ENCODE data around the gene HJV. TPM values are rescaled to one million over a fixed set of nuclear protein-coding genes. Genes with fewer than 3 reads are reported as not detected.
"Not testable (repeated sequence)": the region's sequence is repeated elsewhere in the genome, so short reads cannot be mapped to it uniquely, and the experiment has no call there.

The HJV gene
- polyA plus RNA-seq, 3 donors from 2014 or later: not detected

DNA sequence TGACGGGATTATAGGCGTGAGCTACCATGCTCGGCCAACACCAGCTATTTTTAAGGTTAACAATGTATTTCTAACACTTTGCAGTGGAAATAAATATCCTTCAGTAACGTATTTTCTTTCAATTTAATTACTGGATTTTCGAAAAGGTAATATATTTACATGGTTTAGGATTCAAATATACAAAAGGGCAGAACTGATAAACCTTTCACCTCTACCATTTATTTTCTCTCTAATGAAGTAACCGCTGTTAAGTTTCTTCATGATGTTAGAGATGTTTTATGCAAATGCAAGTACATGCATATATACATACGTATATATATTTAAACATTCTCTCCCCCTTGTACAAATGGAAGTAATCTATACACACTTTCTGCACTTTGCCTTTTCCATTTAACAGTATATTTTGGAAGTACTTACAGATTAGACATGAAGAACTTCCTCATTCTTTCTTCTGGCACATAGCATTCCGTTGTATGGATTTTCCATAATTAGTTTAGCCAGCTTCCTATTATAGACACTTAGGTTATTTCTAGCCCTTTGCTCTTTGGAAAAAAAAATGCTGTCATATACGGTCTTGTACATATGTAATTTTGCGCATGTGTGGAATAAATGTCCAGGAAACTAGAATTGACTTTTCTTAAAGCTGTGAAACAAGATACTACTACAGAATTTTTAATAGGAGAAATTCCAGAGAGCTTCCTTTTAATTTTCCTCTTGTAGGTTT, 14.9 kb upstream of the HJV start:
- peak overlapping the region; percentile 91 to 97 (median 95) for H3K4me3 Mint-ChIP-seq
- peak overlapping the region; percentile 91 to 97 (median 94) for H3K27ac Mint-ChIP-seq
- H3K4me1 Mint-ChIP-seq: peaks cover 48 to 50% of the 10 kb centered on the region in 2 donors
- peaks cover 0 to 2% (median 0%) of the 10 kb centered on the region in 6 donors for H3K9me3 Mint-ChIP-seq
- H3K27me3 Mint-ChIP-seq (ENCODE audit: low read depth in 3 of 3): peaks cover 39 to 50% (median 44%) of the 10 kb centered on the region in 3 donors
- H3K36me3 Mint-ChIP-seq: no peaks in the 10 kb centered on the region
- no peak for DNase-seq

DNA sequence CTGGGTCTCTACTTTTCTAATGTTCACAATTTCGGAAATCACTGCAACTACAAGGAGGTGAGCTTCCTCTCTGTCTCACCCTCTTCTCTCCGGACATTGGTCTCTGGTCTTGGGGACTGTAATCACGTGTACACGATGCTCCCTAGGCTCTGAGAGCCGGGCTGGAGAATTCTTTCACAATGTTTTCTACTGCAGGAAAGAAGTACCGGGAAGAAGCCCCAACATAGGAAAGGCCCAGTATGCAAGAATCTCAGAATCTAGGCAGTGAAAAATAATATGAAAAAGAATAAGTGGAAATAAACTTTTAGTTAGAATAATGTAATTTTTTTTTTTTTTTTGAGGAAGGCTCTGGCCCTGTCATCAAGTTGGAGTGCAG, 13.5 kb upstream of the HJV start:
- Mint-ChIP-seq H3K27ac (peak overlapping the region in 4 of 6 donors; percentile 89 to 97 (median 91)), H3K36me3 (no peaks in the 10 kb centered on the region), H3K9me3 (peaks cover 0 to 2% (median 0%) of the 10 kb centered on the region in 6 donors), H3K4me3 (peak overlapping the region; percentile 79 to 97 (median 91)), H3K27me3 (ENCODE audit: low read depth in 3 of 3) (peaks cover 39 to 52% (median 46%) of the 10 kb centered on the region in 3 donors), H3K4me1 (peaks cover 46 to 50% of the 10 kb centered on the region in 2 donors)
- DNase-seq: no peak

DNA sequence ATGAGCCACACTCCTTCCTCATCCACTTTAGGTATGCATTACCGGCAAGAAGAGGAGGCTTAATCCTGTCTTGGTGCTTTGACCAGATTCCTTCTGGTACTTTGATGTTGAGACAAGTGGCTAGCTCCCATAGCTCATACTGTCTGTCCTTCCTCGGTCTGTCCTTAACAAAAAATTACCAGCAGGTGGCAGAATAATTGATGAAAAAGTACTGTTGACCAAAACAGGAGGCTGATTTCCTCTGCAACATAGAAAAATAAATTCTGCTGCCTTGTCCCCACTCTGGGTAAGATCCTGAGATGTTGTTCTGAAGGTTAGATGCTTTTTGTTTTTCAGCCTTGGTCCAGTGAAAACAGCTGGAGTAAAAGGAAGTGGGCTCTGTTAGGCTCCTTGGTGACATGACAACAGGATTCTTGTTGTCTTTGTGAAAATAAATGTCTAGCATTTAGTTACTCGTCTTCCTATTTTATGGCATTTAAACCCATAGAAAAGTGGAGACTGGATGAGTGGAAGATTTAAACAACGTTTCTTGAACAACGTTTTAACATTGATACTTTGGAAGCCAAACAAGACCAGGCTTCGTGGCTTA, 11.2 kb upstream of the HJV start:
- no peak overlapping the region for H3K4me3 Mint-ChIP-seq
- peaks cover 33 to 35% of the 10 kb centered on the region in 2 donors for H3K4me1 Mint-ChIP-seq
- H3K36me3 Mint-ChIP-seq: no peaks in the 10 kb centered on the region
- H3K27me3 Mint-ChIP-seq (ENCODE audit: low read depth in 3 of 3): peaks cover 25 to 34% (median 33%) of the 10 kb centered on the region in 3 donors
- DNase-seq: peak in 2 of 3 donors; percentile 42 to 56
- H3K27ac Mint-ChIP-seq: no peak overlapping the region
- H3K9me3 Mint-ChIP-seq: peaks cover 0 to 2% (median 0%) of the 10 kb centered on the region in 6 donors

DNA sequence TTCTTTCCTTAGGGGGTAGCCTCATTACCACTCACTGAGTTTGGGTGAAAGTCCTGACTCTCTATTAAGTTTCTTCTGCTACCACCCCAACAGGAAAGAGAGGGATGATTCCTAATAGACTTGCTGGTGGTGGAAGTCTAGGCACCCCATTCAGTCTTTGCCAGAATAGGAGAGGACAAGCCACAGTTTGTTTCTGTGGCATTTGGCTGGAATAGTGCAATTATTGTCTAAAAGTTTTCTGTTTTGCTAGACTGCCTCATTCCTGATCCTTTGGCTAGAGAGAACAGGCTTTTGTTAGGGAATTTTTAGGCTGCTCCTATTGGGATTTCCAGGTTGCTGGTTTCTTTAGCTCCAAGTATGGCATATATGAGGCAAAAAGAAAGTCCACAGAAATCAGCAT, 9.9 kb upstream of the HJV start:
- Mint-ChIP-seq H3K27ac (no peak overlapping the region), H3K27me3 (ENCODE audit: low read depth in 3 of 3) (peaks cover 13 to 23% (median 21%) of the 10 kb centered on the region in 3 donors), H3K4me3 (no peak overlapping the region), H3K36me3 (no peaks in the 10 kb centered on the region), H3K4me1 (peaks cover 21 to 23% of the 10 kb centered on the region in 2 donors), H3K9me3 (peaks cover 0 to 2% (median 0%) of the 10 kb centered on the region in 6 donors)
- no peak for DNase-seq

DNA sequence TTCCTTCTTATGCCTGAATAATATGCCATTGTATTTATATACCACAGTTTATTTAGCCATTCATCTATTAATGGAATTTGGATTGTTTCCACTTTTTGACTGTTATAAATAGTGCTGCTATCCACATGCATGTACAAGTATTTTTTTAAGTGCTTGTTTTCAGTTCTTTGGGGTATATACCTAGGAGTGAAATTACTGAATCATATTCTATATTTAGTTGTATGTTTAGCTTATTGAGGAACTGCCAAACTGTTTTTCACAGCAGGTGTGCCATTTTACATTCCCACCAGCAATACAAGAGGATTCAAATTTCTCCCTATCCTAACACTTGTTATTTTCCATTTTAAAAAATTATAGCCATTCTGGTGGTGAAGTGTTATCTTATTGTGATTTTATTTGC, 7.6 kb upstream of the HJV start:
- no peak overlapping the region for H3K27ac Mint-ChIP-seq

DNA sequence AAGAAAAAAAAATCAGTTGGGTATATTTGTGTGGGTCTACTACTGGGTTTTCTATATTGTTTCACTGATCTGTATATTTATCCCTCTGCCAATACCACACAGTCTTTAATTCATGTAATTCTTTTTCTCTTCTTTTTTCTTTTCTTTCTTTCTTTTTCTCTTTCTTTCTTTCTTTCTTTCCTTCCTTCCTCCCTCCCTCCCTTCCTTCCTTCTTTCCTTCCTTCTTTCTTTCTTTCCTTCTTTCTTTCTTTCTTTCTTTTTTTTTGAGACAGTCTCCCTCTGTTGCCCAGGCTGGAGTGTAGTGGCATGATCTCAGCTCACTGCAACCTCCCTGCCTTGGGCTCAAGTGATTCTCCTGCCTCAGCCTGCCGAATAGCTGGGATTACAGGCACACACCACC, 5.1 kb upstream of the HJV start:
- not testable (repeated sequence) for H3K36me3 Mint-ChIP-seq, H3K4me3 Mint-ChIP-seq, H3K9me3 Mint-ChIP-seq, H3K27ac Mint-ChIP-seq, H3K4me1 Mint-ChIP-seq, DNase-seq
- peaks cover 0 to 14% (median 3%) of the 10 kb centered on the region in 3 donors for H3K27me3 Mint-ChIP-seq (ENCODE audit: low read depth in 3 of 3)

More for the DNA sequence above, 7.6 kb upstream of the HJV start:
- Mint-ChIP-seq H3K9me3 (peaks cover 0 to 2% (median 0%) of the 10 kb centered on the region in 6 donors), H3K36me3 (no peaks in the 10 kb centered on the region), H3K27me3 (ENCODE audit: low read depth in 3 of 3) (peaks cover 0 to 13% (median 4%) of the 10 kb centered on the region in 3 donors), H3K4me3 (no peak overlapping the region), H3K4me1 (peaks cover 4 to 5% of the 10 kb centered on the region in 2 donors)
- DNase-seq: no peak

DNA sequence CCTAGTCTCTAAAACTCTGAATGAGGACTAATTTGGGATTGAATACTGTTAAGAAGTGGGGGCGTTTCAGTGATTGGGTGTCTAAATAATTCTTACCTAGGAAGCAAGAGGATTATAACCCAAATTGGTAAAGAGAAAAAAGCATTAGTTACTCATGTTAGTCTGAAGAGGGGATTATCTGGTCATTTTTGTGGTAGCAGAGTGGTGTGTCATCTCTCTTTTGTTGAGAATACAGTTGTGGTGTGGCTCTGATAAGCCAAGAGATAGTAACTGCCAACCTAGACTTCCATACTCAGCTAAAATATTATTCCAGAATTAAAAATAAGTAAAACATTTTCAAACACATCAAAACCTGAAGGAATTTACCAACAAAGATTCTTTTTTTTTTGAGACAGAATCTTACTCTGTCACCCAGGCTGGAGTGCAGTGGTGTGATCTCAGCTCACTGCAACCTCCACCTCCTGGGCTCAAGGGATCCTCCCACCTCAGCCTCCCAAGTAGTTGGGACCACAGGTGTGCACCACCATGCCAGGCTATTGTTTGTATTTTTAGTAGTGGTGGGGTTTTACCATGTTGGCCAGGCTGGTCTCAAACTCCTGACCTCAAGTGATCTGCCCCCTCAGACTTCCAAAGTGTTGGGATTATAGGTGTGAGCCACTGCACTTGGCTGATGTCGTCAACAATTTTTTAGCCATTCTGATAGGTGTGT, 4.4 kb upstream of the HJV start:
- H3K27ac Mint-ChIP-seq, DNase-seq: not testable (repeated sequence)
- peaks cover 0 to 18% (median 4%) of the 10 kb centered on the region in 3 donors for H3K27me3 Mint-ChIP-seq (ENCODE audit: low read depth in 3 of 3)

DNA sequence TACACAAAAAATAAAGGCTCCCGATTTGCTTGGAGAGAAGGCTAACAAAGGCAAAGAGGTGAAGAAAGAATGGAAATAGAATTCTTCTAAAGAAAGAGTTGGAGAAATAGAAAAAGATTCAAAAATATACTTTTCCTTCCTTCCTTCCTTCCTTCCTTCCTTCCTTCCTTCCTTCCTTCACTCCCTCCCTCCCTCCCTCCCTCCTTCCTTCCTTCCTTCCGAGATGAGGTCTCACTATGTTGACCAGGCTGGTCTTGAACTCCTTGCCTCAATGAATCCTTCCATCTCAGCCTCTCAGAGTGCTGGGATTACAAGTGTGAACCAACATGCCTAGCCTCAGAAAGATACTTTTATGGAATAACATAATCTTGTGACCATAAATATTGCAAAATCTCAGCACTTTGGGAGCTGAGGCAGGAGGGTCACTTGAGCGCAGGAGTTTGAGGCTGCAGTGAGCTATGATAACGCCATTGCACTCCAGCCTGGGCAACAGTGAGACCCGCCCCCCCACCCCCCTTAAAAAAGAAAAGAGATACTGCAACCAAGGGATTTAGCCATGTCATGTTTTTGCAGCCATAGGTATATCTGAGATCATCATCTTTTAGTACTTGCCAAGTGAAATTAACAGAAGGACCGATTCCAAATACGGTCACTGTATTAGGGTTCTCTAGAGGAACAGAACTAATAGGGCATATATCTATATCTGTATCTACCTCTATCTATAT, 1.0 kb upstream of the HJV start:
- DNase-seq: no peak
- no peak overlapping the region for H3K27ac Mint-ChIP-seq
- peaks cover 3 to 5% of the 10 kb centered on the region in 2 donors for H3K4me1 Mint-ChIP-seq
- H3K9me3 Mint-ChIP-seq: peaks cover 0 to 2% (median 0%) of the 10 kb centered on the region in 6 donors
- peaks cover 0 to 4% (median 0%) of the 10 kb centered on the region in 3 donors for H3K36me3 Mint-ChIP-seq
- H3K4me3 Mint-ChIP-seq: no peak overlapping the region
- peaks cover 7 to 37% (median 13%) of the 10 kb centered on the region in 3 donors for H3K27me3 Mint-ChIP-seq (ENCODE audit: low read depth in 3 of 3)

More for the DNA sequence above, 4.4 kb upstream of the HJV start:
- not testable (repeated sequence) for H3K4me1 Mint-ChIP-seq, H3K36me3 Mint-ChIP-seq, H3K9me3 Mint-ChIP-seq, H3K4me3 Mint-ChIP-seq

DNA sequence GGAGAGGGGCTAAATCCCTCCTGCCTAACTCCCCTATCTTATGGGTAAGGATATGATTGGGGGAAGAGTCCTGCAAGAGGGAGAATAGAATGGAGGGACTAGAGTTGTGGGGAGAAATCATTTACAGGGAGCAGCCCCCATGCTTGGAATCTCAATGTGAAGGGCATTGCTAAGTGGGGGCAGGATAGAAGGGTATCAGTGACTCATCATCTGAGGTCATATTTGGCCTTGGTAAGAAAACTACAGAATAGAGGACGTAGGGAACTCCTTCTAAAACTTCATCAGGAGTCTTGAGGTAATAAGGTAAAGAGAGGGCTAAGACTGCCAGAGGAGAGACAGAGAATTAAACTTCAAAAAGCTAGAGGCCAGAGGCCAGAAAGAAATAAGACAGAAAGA, 487 bp downstream of the HJV start:
- peaks cover 7 to 35% (median 13%) of the 10 kb centered on the region in 3 donors for H3K27me3 Mint-ChIP-seq (ENCODE audit: low read depth in 3 of 3)
- peaks cover 0 to 4% (median 0%) of the 10 kb centered on the region in 3 donors for H3K36me3 Mint-ChIP-seq
- H3K4me3 Mint-ChIP-seq: no peak overlapping the region
- peaks cover 0 to 1% (median 0%) of the 10 kb centered on the region in 6 donors for H3K9me3 Mint-ChIP-seq
- H3K4me1 Mint-ChIP-seq: peaks cover 3 to 5% of the 10 kb centered on the region in 2 donors
- DNase-seq: no peak
- no peak overlapping the region for H3K27ac Mint-ChIP-seq

DNA sequence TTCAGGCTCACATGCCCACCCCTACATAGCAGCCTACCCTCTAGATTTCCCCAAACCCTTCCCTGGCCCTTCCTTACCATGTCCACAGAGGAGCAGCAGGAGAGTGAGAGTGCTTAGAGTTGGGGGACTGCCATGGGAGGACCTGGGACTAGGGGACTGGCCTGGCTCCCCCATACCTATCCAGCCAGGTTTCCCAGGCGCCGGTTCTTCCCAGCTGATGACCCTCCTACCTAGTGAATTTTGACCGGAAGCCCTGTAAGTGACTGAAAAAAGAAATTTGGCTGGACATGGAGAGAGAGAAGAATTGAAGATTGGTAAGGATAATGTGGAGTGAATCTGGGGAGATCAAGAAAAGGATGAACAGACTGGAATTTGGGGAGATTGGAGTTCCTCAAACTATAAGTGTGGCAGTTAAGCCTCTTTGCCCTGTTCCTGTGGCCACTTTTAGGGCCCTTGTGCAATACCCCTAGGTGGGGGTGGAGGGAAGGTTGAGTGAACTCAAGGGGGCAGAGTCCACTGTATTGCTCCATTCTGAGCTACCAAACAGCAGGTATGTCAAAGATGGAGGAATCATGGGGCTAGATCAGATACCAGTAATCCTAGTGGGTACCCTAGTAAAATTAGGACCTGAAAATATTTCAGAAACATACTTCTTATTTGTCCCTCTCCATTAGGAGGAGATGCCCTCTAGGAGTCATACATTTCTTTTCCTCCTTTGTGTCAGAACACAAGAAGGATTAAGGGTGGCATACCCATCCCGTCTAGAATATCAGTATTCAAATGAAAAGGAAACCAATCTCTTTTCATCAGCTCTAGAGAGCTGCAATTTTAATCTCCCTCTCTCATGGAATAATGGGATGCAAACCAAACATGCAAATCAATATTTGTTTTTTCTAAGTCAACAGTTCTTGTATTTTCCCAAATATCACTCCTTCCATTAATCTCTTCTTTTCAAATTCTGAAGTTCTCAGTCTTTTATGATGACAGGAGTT, 1.2 kb downstream of the HJV start:
- Mint-ChIP-seq H3K4me3 (no peak overlapping the region), H3K27me3 (ENCODE audit: low read depth in 3 of 3) (peaks cover 10 to 35% (median 13%) of the 10 kb centered on the region in 3 donors), H3K27ac (peak overlapping the region in 1 of 6 donors; percentile 41), H3K36me3 (peaks cover 0 to 4% (median 0%) of the 10 kb centered on the region in 3 donors), H3K4me1 (peaks cover 3 to 5% of the 10 kb centered on the region in 2 donors), H3K9me3 (peaks cover 0 to 1% (median 0%) of the 10 kb centered on the region in 6 donors)
- DNase-seq: no peak

DNA sequence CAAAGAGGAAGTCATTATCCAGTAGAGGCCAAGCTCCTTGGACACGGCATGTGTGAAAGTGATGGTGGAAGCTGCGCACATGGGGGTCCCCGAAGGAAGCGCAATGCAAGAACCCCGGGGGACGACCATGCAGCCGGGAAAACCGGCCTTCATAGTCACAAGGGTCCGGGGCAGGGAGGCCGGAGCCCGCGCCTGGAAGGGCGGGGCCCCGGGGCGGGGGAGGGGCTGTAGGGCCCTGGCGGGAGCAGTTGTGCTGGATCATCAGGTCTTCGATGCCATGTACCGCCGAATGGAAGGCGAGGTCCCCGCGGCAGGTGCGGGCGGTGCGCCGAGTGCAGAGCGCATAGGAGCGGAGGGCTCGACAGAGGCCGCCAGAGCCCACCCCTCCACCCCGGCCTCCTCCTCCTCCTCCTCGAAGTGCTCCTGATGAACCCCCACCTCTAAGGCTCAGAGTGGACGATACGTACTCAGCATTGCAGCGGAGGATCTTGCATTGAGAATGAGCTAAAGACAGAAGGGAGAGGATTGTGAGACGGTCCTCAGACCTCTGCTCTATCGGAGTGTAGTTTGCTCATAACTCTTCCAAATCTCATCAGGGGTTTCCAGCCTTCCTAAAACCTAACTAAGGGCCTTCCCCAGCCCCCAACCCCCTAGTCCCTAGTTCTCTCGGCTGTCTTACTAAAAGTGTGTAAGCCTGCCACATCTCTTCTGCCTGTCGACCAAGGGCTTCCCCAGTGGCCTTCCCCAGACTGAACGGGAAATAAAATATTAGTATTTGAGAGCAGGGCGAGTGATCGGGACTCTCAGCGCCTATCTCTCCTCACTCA, 2.1 kb downstream of the HJV start:
- H3K4me1 Mint-ChIP-seq: peaks cover 3 to 5% of the 10 kb centered on the region in 2 donors
- no peak overlapping the region for H3K27ac Mint-ChIP-seq
- H3K27me3 Mint-ChIP-seq (ENCODE audit: low read depth in 3 of 3): peaks cover 12 to 33% (median 18%) of the 10 kb centered on the region in 3 donors
- H3K9me3 Mint-ChIP-seq: peaks cover 0 to 1% (median 0%) of the 10 kb centered on the region in 6 donors
- H3K4me3 Mint-ChIP-seq: no peak overlapping the region
- no peak for DNase-seq
- H3K36me3 Mint-ChIP-seq: peaks cover 0 to 4% (median 0%) of the 10 kb centered on the region in 3 donors

DNA sequence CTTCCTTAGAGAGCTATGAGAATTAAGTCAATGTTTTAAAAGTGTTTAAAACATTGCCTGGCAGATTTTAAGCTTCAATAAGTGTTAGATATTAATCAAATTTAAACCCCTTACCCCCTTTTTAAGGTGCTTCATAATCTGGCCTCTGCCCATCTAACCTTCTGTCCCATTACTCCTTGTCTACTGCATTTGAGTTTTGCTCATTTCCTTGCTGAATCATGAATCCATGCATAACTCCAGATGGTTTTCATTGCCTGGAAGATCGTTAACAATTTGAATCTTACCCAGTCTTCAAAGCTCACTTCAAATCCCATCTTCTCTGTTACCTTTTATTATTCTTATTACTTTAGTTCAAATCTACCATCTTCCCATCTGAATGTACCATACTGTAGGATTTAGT, 4.6 kb downstream of the HJV start:
- DNase-seq: no peak
- Mint-ChIP-seq H3K9me3 (peaks cover 0 to 1% (median 0%) of the 10 kb centered on the region in 6 donors), H3K27me3 (ENCODE audit: low read depth in 3 of 3) (peaks cover 16 to 32% (median 16%) of the 10 kb centered on the region in 3 donors), H3K4me3 (no peak overlapping the region), H3K4me1 (peaks cover 6 to 12% of the 10 kb centered on the region in 2 donors), H3K36me3 (peaks cover 0 to 4% (median 0%) of the 10 kb centered on the region in 3 donors), H3K27ac (no peak overlapping the region)
